GM21381 (cell line): Measurements from ENCODE around the gene TMIE.

Experiments used
- ATAC-seq: cut with Tn5 transposase; IDR thresholded peaks from one replicate; pipeline ENCODE4 v1.9.1; 2021; ENCODE audit warnings: mild to moderate bottlenecking, moderate library complexity; ENCODE audit not compliant: unreplicated experiment

TMIE gene

DNA sequence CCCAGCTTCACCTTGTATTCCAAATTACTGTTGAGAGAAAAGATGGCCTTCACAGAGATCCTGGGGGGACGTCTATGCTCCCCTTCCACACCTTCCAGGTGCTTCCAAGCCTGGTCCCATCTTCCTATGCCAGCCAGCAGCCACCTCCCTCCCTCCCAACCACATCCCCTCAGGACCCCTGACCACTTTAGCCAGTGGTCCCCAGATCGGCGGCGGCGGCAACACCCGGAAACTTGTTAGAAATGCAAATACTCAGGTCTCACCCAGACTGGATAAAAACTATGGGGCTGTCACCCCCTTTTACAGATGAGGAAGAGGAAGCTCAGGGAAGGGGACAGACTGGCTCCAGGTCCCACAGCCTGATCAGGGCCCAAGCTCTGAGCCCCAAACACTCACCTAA lies 54.5 kb downstream of the TMIE start:
- ATAC-seq, result no peak

GRCh38 chr3:46756642-46757041 lies 55.5 kb downstream of the TMIE start:
- ATAC-seq, result no peak

DNA sequence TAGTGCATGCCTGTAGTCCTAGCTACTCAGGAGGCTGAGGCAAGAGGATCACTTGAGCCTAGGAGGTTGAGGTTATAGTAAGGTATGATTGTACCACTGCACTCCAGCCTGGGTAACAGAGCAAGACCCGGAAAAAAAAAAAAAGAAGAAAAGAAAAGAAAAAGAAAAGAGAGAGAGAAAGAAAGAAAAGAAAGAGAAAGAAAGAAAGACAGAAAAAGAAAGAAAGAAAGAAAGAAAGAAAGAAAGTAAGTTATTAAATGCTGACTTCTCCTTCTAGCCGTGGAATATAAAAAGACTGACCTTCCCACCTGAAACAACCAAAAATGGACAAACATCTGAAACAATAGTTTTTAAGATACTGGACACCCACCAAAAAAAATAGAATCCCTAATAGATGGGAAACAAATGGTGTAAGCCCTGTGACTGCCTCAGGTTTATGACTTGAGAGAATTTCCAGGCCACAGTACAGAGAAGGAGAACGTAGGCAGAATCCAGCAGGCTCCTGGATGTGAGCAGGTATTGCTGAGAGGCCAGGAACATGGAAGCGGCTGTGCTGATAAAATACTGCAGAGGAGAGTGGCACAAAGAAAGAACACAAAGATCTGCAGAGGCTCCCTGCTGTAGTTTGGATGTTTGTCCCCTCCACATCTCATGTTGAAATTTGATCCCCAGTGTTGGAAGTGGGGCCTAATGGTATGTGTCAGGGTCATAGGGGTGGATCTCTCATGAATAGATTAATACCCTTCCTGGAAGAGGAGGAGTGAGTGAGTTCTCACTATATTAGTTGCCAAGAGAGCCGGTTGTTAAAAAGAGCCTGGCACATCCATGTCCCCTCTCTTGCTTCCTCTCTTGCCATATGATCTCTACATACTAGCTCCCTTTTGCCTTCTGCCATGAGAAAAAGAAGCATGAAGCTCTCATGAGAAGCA lies 58.3 kb downstream of the TMIE start:
- no peak for ATAC-seq
